HEK293T (cell line): ENCODE measurements around the gene PDE3B.
"Not testable (repeated sequence)": the region's sequence is repeated elsewhere in the genome, so short reads cannot be mapped to it uniquely, and the experiment has no call there.

Experiments used
- CTCF ChIA-PET: fragments of 350-600 bp; formaldehyde crosslinking; extraction: SDS; loops from one replicate; lab custom pipeline; 2021; ENCODE audit warnings: antibody characterized with exemption, inconsistent platforms; lab: Yijun Ruan, JAX
- POLR2A ChIA-PET: fragments of 350-600 bp; formaldehyde crosslinking; extraction: SDS; loops from one replicate; lab custom pipeline; 2020; ENCODE audit warnings: antibody characterized with exemption, inconsistent platforms; lab: Yijun Ruan, JAX
- DNase-seq: peaks from one replicate; pipeline ENCODE4 v3.0.0; 2012; ENCODE audit warnings: mixed read lengths; ENCODE audit errors: extremely low spot score
- ARNT ChIP-seq: fragments of 450-650 bp; IDR thresholded peaks from 2 replicates; pipeline ENCODE4 v1.6.1; 2017; ENCODE audit warnings: mild to moderate bottlenecking
- BHLHE40 ChIP-seq: fragments of 450-650 bp; IDR thresholded peaks from 2 replicates; pipeline ENCODE4 v1.6.1; 2016; ENCODE audit warnings: mild to moderate bottlenecking, moderate library complexity, borderline replicate concordance
- CTBP1 ChIP-seq: fragments of 450-650 bp; IDR thresholded peaks from 2 replicates; pipeline ENCODE4 v1.6.1; 2016; ENCODE audit warnings: borderline replicate concordance
- ELF4 ChIP-seq: fragments of 450-650 bp; IDR thresholded peaks from 2 replicates; pipeline ENCODE4 v1.6.1; 2017; ENCODE audit warnings: antibody characterized with exemption
- FOXA1 ChIP-seq: fragments of 450-650 bp; IDR thresholded peaks from 2 replicates; pipeline ENCODE4 v1.6.1; 2016; ENCODE audit warnings: mild to moderate bottlenecking
- FOXK2 ChIP-seq: fragments of 450-650 bp; IDR thresholded peaks from 2 replicates; pipeline ENCODE4 v1.6.1; 2016; ENCODE audit warnings: mild to moderate bottlenecking
- FOXM1 ChIP-seq: fragments of 450-650 bp; IDR thresholded peaks from 2 replicates; pipeline ENCODE4 v1.6.1; 2017; ENCODE audit warnings: mild to moderate bottlenecking, borderline replicate concordance
- HDGF ChIP-seq: fragments of 450-650 bp; IDR thresholded peaks from 2 replicates; pipeline ENCODE4 v1.6.1; 2017; ENCODE audit warnings: antibody characterized with exemption, borderline replicate concordance
- L3MBTL2 ChIP-seq: fragments of 450-650 bp; conservative IDR thresholded peaks from 2 replicates; pipeline ENCODE4 v1.6.1; 2016; ENCODE audit warnings: mild to moderate bottlenecking
- LEF1 ChIP-seq: fragments of 450-650 bp; IDR thresholded peaks from 2 replicates; pipeline ENCODE4 v1.6.1; 2017; ENCODE audit warnings: mild to moderate bottlenecking, borderline replicate concordance
- NFRKB ChIP-seq: fragments of 450-650 bp; IDR thresholded peaks from 2 replicates; pipeline ENCODE4 v1.6.1; 2016; ENCODE audit warnings: mild to moderate bottlenecking, moderate library complexity
- PKNOX1 ChIP-seq: fragments of 450-650 bp; IDR thresholded peaks from 2 replicates; pipeline ENCODE4 v1.6.1; 2016
- SP1 ChIP-seq: fragments of 450-650 bp; IDR thresholded peaks from 2 replicates; pipeline ENCODE4 v1.6.1; 2017
- SUZ12 ChIP-seq: fragments of 450-650 bp; IDR thresholded peaks from 2 replicates; pipeline ENCODE4 v1.6.1; 2016; ENCODE audit warnings: mild to moderate bottlenecking
- TARDBP ChIP-seq: fragments of 450-650 bp; IDR thresholded peaks from 2 replicates; pipeline ENCODE4 v1.6.1; 2016
- ZNF384 ChIP-seq: fragments of 450-650 bp; IDR thresholded peaks from 2 replicates; pipeline ENCODE4 v1.6.1; 2016

The PDE3B gene

GRCh38 chr11:14873632-14874031, 230.0 kb downstream of the PDE3B start:
- CTCF ChIA-PET = no interaction called here
- DNase-seq = no peak
- POLR2A ChIA-PET = no interaction called here
- TF ChIP-seq ARNT = no peak
- TF ChIP-seq ZNF384 = no peak
- no peak for TF ChIP-seq FOXA1
- TF ChIP-seq SUZ12 = no peak
- TF ChIP-seq NFRKB = no peak

GRCh38 chr11:14875163-14875562, 231.6 kb downstream of the PDE3B start:
- TF ChIP-seq LEF1 (no peak), SUZ12 (no peak), ZNF384 (no peak), TARDBP (no peak), FOXM1 (no peak), SP1 (no peak), NFRKB (no peak), BHLHE40 (no peak)

GRCh38 chr11:14881576-14882193, 238.1 kb downstream of the PDE3B start:
- TF ChIP-seq FOXK2 = no peak
- TF ChIP-seq L3MBTL2 = no peak
- TF ChIP-seq ELF4 = no peak
- TF ChIP-seq TARDBP = no peak
- no peak for TF ChIP-seq NFRKB
- TF ChIP-seq CTBP1 = no peak
- TF ChIP-seq ZNF384 = no peak
- no peak for TF ChIP-seq SP1
- no peak for TF ChIP-seq FOXM1
- TF ChIP-seq BHLHE40 = no peak
- no peak for TF ChIP-seq LEF1
- no peak for TF ChIP-seq FOXA1
- no peak for TF ChIP-seq ARNT
- TF ChIP-seq PKNOX1 = no peak
- no peak for TF ChIP-seq SUZ12
- no peak for TF ChIP-seq HDGF
- CTCF ChIA-PET = no interaction called here
- POLR2A ChIA-PET = interaction anchor here (0.6 kb wide), 1 partner anchor 10 kb away, joined by 3 read pairs; the partner anchor contains the start of gene CYP2R1
- DNase-seq = no peak

More at GRCh38 chr11:14875163-14875562, 231.6 kb downstream of the PDE3B start:
- POLR2A ChIA-PET = no interaction called here
- no peak for DNase-seq
- CTCF ChIA-PET = no interaction called here

DNA sequence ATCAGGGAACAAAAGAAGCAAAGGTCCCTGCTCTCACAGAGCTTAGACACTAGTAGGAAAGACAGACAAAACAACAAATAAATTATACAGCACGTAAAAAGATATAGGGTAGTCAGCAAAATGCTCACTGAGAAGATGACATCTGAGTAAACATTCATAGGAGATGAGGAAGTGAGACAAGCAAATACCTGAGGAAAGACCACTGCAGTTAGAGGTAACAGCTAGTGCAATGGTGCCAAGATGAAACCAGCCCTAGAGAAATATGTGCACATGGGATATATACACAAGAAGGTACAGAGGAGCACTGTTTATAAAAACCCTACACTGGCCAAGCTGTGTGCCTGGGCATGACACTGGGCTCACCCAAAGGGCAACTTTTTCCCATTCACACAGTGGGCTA, 238.6 kb downstream of the PDE3B start:
- ChIA-PET POLR2A (interaction anchor here (0.6 kb wide), 1 partner anchor 10 kb away, joined by 3 read pairs; the partner anchor contains the start of gene CYP2R1), CTCF (no interaction called here)
- no peak for DNase-seq
- TF ChIP-seq ARNT = no peak

- CTCF ChIA-PET, POLR2A ChIA-PET, DNase-seq: not testable (repeated sequence)
Measured at GRCh38 chr11:14883683-14884082, 240.1 kb downstream of the PDE3B start.

- POLR2A ChIA-PET = no interaction called here
- TF ChIP-seq TARDBP = no peak
- TF ChIP-seq SP1 = no peak
- no peak for TF ChIP-seq ARNT
- no peak for TF ChIP-seq HDGF
- no peak for TF ChIP-seq LEF1
- TF ChIP-seq L3MBTL2 = no peak
- no peak for TF ChIP-seq FOXM1
- no peak for TF ChIP-seq BHLHE40
- TF ChIP-seq FOXA1 = no peak
- no peak for DNase-seq
- CTCF ChIA-PET = no interaction called here
Measured at GRCh38 chr11:14884667-14885273, 241.2 kb downstream of the PDE3B start.

- TF ChIP-seq SP1 (no peak), FOXK2 (no peak), FOXA1 (no peak), NFRKB (no peak), FOXM1 (no peak), TARDBP (no peak), CTBP1 (no peak), SUZ12 (no peak), BHLHE40 (no peak), ARNT (no peak), ZNF384 (no peak), ELF4 (no peak), L3MBTL2 (no peak)
- ChIA-PET POLR2A (no interaction called here), CTCF (no interaction called here)
- no peak for DNase-seq
Measured at GRCh38 chr11:14886513-14886912, 242.9 kb downstream of the PDE3B start.
